K562 (cell line): Measurements from ENCODE around the gene PLPP1. TPM values are rescaled to one million over a fixed set of nuclear protein-coding genes. Genes with fewer than 3 reads are reported as not detected.

ENCODE experiments used
- BACH1 ChIP-seq: fragments of 200-800 bp; sonication (Bioruptor generic); IDR thresholded peaks from 2 replicates; pipeline ENCODE4 v1.6.1; 2016; ENCODE audit warnings: missing genetic modification characterization, missing compliant biosample characterization
- ESRRA ChIP-seq: fragments of 450-650 bp; IDR thresholded peaks from 2 replicates; pipeline ENCODE4 v1.6.1; 2014; ENCODE audit warnings: low read depth, mild to moderate bottlenecking, moderate library complexity, borderline replicate concordance
- FOXK1 ChIP-seq: sonication (generic); formaldehyde crosslinking; IDR thresholded peaks from 2 replicates; pipeline ENCODE4 v1.8.0; 2022; ENCODE audit warnings: missing genetic modification reagents, mild to moderate bottlenecking, borderline replicate concordance
- FOXM1 ChIP-seq, 2 experiments: fragments of 450-650 bp in 1 of 2; sonication (generic) in 1 of 2; formaldehyde crosslinking in 1 of 2; IDR thresholded peaks; 2 replicates each; pipeline versions ENCODE4 v1.6.1 to v1.9.0; 2017 to 2022; ENCODE audit warnings: low read depth in 2 of 2, mild to moderate bottlenecking in 2 of 2, missing genetic modification reagents in 1 of 2, moderate library complexity in 1 of 2
- MAFF ChIP-seq: IDR thresholded peaks from 2 replicates; pipeline ENCODE4 v1.6.1; 2012; ENCODE audit warnings: low read length, improper control_type of control experiment
- NCOR1 ChIP-seq: fragments of 450-650 bp; IDR thresholded peaks from 2 replicates; pipeline ENCODE4 v1.6.1; 2016; ENCODE audit warnings: mild to moderate bottlenecking, moderate library complexity
- NRF1 ChIP-seq, 2 experiments: fragments of 450-650 bp; IDR thresholded peaks in 1 of 2; conservative IDR thresholded peaks in 1 of 2; 2 replicates each; pipeline ENCODE4 v1.6.1; 2014; ENCODE audit warnings: mild to moderate bottlenecking in 2 of 2
- POLR3A ChIP-seq: IDR thresholded peaks from 2 replicates; pipeline ENCODE4 v1.6.1; 2011; ENCODE audit warnings: borderline replicate concordance, mild to moderate bottlenecking, moderate library complexity; ENCODE audit not compliant: insufficient read length, insufficient read depth; ENCODE audit errors: extremely low read depth
- TAL1 ChIP-seq: fragments of 450-650 bp; IDR thresholded peaks from 2 replicates; pipeline ENCODE4 v1.6.1; 2016; ENCODE audit warnings: mild to moderate bottlenecking
- ZNF316 ChIP-seq: fragments of 450-650 bp; IDR thresholded peaks from 2 replicates; pipeline ENCODE4 v1.6.1; 2016
- polyA plus RNA-seq, 8 experiments: library from polyadenylated mRNA; depleted of rRNA in 4 of 8; stranded (reverse) in 5 of 8; unstranded in 3 of 8; fragments of >200 nt; fragmentation: Nextera tagmentation in 2 of 8; fragmentation: Illumina TruSeq in 1 of 8; extraction: Ambion mirVana in 2 of 8; extraction: Trizol in 1 of 8; gene quantifications; 2 replicates each; pipeline versions ENCODE4 v1.2.1 to v1.2.3, GENCODE V29; 2011 to 2014; ENCODE audit warnings: inconsistent platforms in 1 of 8, missing spikeins in 1 of 8
- total RNA-seq, 7 experiments: library from RNA; depleted of rRNA in 6 of 7; stranded (reverse); fragments of >200 nt in 6 of 7; fragmentation: Illumina TruSeq in 2 of 7; extraction: Trizol in 2 of 7; gene quantifications; 2 replicates each; pipeline versions ENCODE4 v1.2.1 to v1.2.3, GENCODE V29; 2011 to 2021; ENCODE audit warnings: low replicate concordance in 1 of 7
- TF ChIP-seq, protein P1 (sequence below): sonication (generic); formaldehyde crosslinking; IDR thresholded peaks from 2 replicates; pipeline ENCODE4 v1.8.1; 2022; ENCODE audit warnings: missing genetic modification reagents
- TF ChIP-seq, protein P2 (sequence below): fragments of 450-650 bp; formaldehyde crosslinking; IDR thresholded peaks from 2 replicates; pipeline ENCODE4 v1.4.0; 2020; ENCODE audit warnings: mild to moderate bottlenecking
- TF ChIP-seq, protein P3 (sequence below): sonication (generic); formaldehyde crosslinking; IDR thresholded peaks from 2 replicates; pipeline ENCODE4 v1.8.1; 2023; ENCODE audit warnings: mild to moderate bottlenecking, missing genetic modification reagents
- TF ChIP-seq, protein P4 (sequence below): fragments of 450-650 bp; IDR thresholded peaks from 2 replicates; pipeline ENCODE4 v1.6.1; 2017; ENCODE audit warnings: antibody characterized with exemption, mild to moderate bottlenecking
- TF ChIP-seq, protein P5 (sequence below): fragments of 450-650 bp; IDR thresholded peaks from 2 replicates; pipeline ENCODE4 v1.7.1; 2018; ENCODE audit warnings: mild to moderate bottlenecking, low read depth; ENCODE audit not compliant: partially characterized antibody

PLPP1 gene
- total and polyA plus RNA-seq, 9 of the 15 experiments (the other 6 are each of a cell fraction or from before 2014, with no cell fraction given): 0.04 to 0.24 (median 0.04) TPM; not detected in 6

DNA sequence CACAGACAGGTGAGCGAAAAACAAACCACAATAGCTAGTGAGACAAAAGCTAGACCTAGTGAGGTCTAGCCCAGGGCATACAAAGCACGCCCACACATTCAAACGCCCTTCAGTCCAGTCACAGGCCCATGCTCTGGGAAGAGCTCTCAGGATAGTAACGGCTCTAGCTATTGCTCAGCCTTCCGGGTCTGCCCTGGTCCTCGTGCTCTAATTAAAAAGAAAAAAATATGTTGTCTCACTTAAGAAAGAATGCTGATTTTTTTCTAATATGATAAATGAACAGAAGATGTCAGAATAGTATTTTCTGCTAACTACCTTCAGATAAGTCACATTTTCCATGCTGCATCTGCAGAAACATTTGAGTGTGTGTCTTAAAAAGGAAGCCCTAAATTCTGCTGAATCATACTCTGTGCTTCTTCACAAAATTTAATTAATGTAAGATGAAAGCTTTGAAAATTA lies 94.5 kb downstream of the PLPP1 start (continued):
- TF ChIP-seq, protein P1, sequence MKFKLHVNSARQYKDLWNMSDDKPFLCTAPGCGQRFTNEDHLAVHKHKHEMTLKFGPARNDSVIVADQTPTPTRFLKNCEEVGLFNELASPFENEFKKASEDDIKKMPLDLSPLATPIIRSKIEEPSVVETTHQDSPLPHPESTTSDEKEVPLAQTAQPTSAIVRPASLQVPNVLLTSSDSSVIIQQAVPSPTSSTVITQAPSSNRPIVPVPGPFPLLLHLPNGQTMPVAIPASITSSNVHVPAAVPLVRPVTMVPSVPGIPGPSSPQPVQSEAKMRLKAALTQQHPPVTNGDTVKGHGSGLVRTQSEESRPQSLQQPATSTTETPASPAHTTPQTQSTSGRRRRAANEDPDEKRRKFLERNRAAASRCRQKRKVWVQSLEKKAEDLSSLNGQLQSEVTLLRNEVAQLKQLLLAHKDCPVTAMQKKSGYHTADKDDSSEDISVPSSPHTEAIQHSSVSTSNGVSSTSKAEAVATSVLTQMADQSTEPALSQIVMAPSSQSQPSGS (CRISPR knock-in tag): no peak
- TF ChIP-seq ESRRA: no peak
- no peak for TF ChIP-seq TAL1
- TF ChIP-seq ZNF316: peak; percentile 87
- no peak for TF ChIP-seq POLR3A
- TF ChIP-seq, protein P2, sequence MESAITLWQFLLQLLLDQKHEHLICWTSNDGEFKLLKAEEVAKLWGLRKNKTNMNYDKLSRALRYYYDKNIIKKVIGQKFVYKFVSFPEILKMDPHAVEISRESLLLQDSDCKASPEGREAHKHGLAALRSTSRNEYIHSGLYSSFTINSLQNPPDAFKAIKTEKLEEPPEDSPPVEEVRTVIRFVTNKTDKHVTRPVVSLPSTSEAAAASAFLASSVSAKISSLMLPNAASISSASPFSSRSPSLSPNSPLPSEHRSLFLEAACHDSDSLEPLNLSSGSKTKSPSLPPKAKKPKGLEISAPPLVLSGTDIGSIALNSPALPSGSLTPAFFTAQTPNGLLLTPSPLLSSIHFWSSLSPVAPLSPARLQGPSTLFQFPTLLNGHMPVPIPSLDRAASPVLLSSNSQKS (CRISPR knock-in tag): no peak
- TF ChIP-seq BACH1 (tag): 0 out of 2 replicates have a peak, but pooled peaks have one; percentile 34
- TF ChIP-seq NRF1 (conservative IDR thresholded peaks at IDR 0.05 in 1 of 2, IDR thresholded peaks at IDR 0.05 in 1 of 2): 0 out of 4 replicates have a peak, but pooled peaks of 1 of the 2 experiments have one; percentile 12
- TF ChIP-seq, protein P3, sequence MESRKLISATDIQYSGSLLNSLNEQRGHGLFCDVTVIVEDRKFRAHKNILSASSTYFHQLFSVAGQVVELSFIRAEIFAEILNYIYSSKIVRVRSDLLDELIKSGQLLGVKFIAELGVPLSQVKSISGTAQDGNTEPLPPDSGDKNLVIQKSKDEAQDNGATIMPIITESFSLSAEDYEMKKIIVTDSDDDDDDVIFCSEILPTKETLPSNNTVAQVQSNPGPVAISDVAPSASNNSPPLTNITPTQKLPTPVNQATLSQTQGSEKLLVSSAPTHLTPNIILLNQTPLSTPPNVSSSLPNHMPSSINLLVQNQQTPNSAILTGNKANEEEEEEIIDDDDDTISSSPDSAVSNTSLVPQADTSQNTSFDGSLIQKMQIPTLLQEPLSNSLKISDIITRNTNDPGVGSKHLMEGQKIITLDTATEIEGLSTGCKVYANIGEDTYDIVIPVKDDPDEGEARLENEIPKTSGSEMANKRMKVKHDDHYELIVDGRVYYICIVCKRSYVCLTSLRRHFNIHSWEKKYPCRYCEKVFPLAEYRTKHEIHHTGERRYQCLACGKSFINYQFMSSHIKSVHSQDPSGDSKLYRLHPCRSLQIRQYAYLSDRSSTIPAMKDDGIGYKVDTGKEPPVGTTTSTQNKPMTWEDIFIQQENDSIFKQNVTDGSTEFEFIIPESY (CRISPR knock-in tag): no peak
- TF ChIP-seq, protein P4, sequence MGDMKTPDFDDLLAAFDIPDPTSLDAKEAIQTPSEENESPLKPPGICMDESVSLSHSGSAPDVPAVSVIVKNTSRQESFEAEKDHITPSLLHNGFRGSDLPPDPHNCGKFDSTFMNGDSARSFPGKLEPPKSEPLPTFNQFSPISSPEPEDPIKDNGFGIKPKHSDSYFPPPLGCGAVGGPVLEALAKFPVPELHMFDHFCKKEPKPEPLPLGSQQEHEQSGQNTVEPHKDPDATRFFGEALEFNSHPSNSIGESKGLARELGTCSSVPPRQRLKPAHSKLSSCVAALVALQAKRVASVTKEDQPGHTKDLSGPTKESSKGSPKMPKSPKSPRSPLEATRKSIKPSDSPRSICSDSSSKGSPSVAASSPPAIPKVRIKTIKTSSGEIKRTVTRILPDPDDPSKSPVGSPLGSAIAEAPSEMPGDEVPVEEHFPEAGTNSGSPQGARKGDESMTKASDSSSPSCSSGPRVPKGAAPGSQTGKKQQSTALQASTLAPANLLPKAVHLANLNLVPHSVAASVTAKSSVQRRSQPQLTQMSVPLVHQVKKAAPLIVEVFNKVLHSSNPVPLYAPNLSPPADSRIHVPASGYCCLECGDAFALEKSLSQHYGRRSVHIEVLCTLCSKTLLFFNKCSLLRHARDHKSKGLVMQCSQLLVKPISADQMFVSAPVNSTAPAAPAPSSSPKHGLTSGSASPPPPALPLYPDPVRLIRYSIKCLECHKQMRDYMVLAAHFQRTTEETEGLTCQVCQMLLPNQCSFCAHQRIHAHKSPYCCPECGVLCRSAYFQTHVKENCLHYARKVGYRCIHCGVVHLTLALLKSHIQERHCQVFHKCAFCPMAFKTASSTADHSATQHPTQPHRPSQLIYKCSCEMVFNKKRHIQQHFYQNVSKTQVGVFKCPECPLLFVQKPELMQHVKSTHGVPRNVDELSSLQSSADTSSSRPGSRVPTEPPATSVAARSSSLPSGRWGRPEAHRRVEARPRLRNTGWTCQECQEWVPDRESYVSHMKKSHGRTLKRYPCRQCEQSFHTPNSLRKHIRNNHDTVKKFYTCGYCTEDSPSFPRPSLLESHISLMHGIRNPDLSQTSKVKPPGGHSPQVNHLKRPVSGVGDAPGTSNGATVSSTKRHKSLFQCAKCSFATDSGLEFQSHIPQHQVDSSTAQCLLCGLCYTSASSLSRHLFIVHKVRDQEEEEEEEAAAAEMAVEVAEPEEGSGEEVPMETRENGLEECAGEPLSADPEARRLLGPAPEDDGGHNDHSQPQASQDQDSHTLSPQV: 0 out of 2 replicates have a peak, but pooled peaks have one; percentile 13
- TF ChIP-seq NCOR1: no peak
- peak; percentile 53; the same call in 1 of the 2 replicates for TF ChIP-seq FOXM1 (IDR thresholded peaks at IDR 0.05; ENCODE audit: low read depth)
- no peak for TF ChIP-seq FOXM1 (CRISPR knock-in tag; IDR thresholded peaks at IDR 0.05; ENCODE audit: low read depth)
- TF ChIP-seq MAFF: peak; percentile 60; the same call in 1 of the 2 replicates
- TF ChIP-seq, protein P5, sequence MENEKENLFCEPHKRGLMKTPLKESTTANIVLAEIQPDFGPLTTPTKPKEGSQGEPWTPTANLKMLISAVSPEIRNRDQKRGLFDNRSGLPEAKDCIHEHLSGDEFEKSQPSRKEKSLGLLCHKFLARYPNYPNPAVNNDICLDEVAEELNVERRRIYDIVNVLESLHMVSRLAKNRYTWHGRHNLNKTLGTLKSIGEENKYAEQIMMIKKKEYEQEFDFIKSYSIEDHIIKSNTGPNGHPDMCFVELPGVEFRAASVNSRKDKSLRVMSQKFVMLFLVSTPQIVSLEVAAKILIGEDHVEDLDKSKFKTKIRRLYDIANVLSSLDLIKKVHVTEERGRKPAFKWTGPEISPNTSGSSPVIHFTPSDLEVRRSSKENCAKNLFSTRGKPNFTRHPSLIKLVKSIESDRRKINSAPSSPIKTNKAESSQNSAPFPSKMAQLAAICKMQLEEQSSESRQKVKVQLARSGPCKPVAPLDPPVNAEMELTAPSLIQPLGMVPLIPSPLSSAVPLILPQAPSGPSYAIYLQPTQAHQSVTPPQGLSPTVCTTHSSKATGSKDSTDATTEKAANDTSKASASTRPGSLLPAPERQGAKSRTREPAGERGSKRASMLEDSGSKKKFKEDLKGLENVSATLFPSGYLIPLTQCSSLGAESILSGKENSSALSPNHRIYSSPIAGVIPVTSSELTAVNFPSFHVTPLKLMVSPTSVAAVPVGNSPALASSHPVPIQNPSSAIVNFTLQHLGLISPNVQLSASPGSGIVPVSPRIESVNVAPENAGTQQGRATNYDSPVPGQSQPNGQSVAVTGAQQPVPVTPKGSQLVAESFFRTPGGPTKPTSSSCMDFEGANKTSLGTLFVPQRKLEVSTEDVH: no peak
- TF ChIP-seq FOXK1: no peak
